A673 (cell line): ENCODE measurements around the gene PCNX1.

Source experiments
- EZH2 ChIP-seq: fragments of 200-600 bp; sonication (generic); IDR thresholded peaks from 2 replicates; pipeline ENCODE4 v1.6.1; 2017; ENCODE audit warnings: borderline replicate concordance, low read depth, mild to moderate bottlenecking, mixed read lengths, antibody characterized with exemption, low read length; ENCODE audit not compliant: poor library complexity, severe bottlenecking
- TF ChIP-seq, protein P1 (sequence below): fragments of 300-800, 200-600 bp; sonication (generic); conservative IDR thresholded peaks from 2 replicates; pipeline ENCODE4 v1.5.1; 2017; ENCODE audit warnings: low read depth, mild to moderate bottlenecking, antibody characterized with exemption, low read length, moderate library complexity, mixed read lengths

DNA sequence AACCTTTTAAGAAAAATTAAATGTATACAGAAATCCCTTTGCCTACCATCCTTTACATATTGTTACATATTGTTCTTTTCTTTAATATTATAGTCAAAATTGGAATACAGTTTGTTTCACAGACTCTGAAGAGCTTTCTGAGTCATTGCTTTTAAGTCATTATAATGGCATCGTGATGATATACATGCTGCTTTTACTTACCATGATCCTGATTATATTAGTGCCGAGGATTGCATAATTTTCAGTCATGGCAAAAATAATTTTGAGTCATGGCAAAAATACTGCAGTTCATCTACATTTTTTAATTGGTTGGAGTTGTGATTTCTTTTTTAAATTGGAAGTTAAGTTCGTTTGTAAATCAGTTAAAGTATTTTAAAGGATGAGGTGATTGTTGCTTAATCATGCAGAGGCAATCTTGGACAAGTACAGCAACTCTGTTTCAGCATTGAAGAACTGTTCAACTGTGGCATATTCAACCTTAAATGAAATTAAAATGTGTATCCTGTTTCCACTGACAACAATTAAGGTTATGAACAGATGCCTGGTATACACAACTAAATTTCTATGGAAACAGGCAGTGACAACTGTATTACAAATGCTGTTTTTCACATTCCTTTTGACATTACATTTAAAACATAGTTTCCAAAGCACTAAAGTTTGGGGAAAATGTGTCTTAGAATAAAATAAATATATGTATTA is 142.3 kb downstream of the PCNX1 start:
- TF ChIP-seq, protein P1, sequence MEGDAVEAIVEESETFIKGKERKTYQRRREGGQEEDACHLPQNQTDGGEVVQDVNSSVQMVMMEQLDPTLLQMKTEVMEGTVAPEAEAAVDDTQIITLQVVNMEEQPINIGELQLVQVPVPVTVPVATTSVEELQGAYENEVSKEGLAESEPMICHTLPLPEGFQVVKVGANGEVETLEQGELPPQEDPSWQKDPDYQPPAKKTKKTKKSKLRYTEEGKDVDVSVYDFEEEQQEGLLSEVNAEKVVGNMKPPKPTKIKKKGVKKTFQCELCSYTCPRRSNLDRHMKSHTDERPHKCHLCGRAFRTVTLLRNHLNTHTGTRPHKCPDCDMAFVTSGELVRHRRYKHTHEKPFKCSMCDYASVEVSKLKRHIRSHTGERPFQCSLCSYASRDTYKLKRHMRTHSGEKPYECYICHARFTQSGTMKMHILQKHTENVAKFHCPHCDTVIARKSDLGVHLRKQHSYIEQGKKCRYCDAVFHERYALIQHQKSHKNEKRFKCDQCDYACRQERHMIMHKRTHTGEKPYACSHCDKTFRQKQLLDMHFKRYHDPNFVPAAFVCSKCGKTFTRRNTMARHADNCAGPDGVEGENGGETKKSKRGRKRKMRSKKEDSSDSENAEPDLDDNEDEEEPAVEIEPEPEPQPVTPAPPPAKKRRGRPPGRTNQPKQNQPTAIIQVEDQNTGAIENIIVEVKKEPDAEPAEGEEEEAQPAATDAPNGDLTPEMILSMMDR: no peak
- no peak for TF ChIP-seq EZH2
